ENCODE results near the gene USP34. TPM values are rescaled to one million over a fixed set of nuclear protein-coding genes. Genes with fewer than 3 reads are reported as not detected.
A peak's percentile ranks its signal among the peaks of the same experiment; 100 is the strongest.

Gene USP34
- total and polyA plus RNA-seq, 8 donors = 86.5 to 191 (median 158) TPM

DNA sequence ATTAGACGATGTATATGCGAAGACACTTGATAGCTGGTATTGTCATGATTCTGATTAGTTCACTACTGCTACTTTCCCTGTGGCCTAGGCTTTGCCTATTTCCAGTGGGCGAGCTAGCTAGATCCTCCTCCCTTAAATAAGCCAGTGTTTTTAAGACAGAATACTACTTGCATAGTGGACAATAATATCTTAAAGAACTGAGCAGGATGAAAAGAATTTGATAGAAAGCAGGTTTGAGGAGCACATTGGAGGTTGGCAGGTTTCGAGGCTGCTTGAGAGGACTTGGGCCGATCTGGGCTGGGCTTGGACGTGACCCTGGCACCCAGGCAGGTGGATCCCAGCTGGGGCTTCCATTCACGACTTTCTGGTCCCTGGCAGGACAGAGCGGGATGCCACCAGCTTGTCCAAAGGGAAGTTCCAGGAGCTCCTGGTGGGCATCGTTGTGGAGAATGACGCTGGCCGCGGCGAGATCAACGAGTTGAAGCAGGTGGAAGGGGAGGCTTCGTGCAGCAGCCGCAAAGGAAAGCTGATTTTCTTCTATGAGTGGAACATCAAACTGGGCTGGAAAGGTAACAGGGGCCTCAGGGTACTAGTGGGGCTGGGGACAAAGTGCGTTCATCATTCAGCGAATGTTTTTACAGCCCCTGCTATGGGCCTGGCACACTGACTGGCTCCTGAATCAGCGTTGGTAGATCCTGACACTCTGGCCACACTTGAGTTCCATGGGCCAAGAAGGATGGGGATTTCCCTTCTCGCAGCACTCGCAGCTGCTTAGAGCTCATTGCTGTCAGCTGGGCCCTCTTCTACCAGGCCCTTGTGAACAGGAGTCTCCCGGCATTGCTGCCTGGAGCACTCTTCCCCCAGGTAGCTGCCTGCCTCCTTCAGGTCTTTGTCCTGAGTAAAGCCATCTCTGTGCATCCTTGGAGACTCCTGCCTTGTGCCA, 292.0 kb downstream of the USP34 start:
- Histone ChIP-seq H3K27me3 (no peaks in the 10 kb centered on the region), H3K27ac (peak overlapping the region; percentile 99), H3K36me3 (peaks cover 2 to 42% of the 10 kb centered on the region in 2 donors), H3K4me1 (peaks cover 26 to 57% of the 10 kb centered on the region in 2 donors), H3K4me3 (peak overlapping the region; percentile 66 to 76), H3K9me3 (no peaks in the 10 kb centered on the region)
- ATAC-seq = peak; percentile 43
- peak in 1 of 4 donors; percentile 76 for DNase-seq
- intact Hi-C loops (cut with DNase I) = no loop called here
- TF ChIP-seq, protein P1, sequence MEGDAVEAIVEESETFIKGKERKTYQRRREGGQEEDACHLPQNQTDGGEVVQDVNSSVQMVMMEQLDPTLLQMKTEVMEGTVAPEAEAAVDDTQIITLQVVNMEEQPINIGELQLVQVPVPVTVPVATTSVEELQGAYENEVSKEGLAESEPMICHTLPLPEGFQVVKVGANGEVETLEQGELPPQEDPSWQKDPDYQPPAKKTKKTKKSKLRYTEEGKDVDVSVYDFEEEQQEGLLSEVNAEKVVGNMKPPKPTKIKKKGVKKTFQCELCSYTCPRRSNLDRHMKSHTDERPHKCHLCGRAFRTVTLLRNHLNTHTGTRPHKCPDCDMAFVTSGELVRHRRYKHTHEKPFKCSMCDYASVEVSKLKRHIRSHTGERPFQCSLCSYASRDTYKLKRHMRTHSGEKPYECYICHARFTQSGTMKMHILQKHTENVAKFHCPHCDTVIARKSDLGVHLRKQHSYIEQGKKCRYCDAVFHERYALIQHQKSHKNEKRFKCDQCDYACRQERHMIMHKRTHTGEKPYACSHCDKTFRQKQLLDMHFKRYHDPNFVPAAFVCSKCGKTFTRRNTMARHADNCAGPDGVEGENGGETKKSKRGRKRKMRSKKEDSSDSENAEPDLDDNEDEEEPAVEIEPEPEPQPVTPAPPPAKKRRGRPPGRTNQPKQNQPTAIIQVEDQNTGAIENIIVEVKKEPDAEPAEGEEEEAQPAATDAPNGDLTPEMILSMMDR (IDR thresholded peaks at IDR 0.05) = no peak

- Histone ChIP-seq H3K27me3 (no peaks in the 10 kb centered on the region), H3K4me1 (peaks cover 26 to 57% of the 10 kb centered on the region in 2 donors), H3K36me3 (peaks cover 0 to 33% of the 10 kb centered on the region in 2 donors), H3K27ac (peak overlapping the region; percentile 99), H3K9me3 (no peaks in the 10 kb centered on the region), H3K4me3 (peak overlapping the region; percentile 66 to 76)
- TF ChIP-seq, protein P1 (IDR thresholded peaks at IDR 0.05) = no peak
- peak; percentile 9 for ATAC-seq
- intact Hi-C loops (cut with DNase I) = no loop called here
- peak in 3 of 4 donors; percentile 29 to 87 (median 38) for DNase-seq
Measured at GRCh38 chr2:61177727-61178549, 292.9 kb downstream of the USP34 start.

DNA sequence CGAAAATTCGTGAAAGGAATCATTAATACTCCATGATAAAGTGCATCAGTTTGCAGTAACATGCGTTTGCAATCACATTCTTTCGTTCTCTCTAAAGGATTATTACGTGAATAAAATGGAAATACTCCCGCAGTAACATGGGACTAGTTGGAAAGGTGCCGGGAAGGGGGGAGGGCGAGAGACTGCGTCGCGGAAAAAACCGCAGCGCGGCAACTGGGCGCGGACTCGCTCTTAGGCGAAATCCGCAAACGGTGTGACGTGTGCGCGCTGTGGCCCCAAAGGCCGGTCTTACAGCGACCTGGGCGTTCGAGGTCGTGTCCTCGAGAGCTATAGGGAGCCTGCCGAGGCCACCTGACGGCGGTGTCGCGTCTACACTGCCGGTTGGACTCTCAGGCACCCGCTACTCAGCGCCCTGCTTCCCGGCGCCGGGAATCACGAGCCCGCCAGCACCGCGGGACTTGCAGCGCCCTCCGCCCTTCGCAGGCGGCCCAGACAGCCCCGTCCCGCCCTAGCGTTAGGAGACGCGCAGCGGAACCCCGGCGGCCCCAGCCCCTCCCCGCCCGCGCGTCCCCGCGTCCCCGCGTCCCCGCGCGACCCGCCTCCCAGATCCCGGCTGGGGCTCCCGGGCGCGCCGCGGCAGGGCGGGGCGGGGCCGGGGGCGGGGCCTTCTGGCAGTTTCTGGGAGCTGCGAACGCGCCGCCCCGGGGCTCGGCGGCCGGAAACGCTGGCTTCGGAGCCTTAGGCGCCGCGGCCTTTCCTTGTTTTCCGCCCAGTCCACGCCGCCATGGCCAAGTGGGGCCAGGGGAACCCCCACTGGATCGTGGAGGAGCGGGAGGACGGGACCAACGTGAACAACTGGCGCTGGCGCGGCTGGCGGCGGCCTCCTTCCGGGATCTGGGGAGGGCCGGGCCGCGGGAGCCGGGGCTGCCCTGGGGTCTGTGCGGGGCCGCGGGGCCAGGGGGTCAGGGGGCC, 293.8 kb downstream of the USP34 start:
- peak; percentile 94 for ATAC-seq

DNA sequence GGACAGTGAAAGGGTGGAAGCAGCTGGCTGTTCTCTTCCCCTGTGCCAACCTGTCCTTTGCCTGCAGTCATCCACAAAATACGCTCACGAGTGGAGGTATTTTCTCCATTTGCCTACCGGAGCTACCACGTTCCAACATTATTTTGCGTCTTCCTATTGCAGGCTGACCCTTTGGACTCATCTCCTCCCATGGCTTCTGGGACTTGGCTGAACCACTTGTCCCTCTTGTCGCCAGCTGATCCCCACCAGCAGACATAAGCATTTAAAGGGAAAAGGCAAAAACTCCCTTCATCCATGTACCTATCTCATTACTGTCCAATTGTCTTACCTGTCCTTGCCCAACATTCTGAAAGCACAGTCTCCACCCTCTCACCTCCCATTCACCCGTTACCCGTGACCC, 295.9 kb downstream of the USP34 start:
- no peak overlapping the region for H3K27ac ChIP-seq
- TF ChIP-seq, protein P1 (IDR thresholded peaks at IDR 0.05) = no peak
- H3K27me3 ChIP-seq = no peaks in the 10 kb centered on the region
- H3K4me1 ChIP-seq = peaks cover 19 to 32% of the 10 kb centered on the region in 2 donors
- DNase-seq (no peak), ATAC-seq (no peak)
- intact Hi-C loops (cut with DNase I) = no loop called here
- peaks cover 0 to 4% of the 10 kb centered on the region in 2 donors for H3K36me3 ChIP-seq
- no peaks in the 10 kb centered on the region for H3K9me3 ChIP-seq
- H3K4me3 ChIP-seq = no peak overlapping the region

More for the DNA sequence above, 293.8 kb downstream of the USP34 start:
- DNase-seq = peak; percentile 90 to 100 (median 94)
- TF ChIP-seq, protein P1 (IDR thresholded peaks at IDR 0.05) = peak in 1 of 2 donors; percentile 9
- Histone ChIP-seq H3K9me3 (no peaks in the 10 kb centered on the region), H3K27me3 (no peaks in the 10 kb centered on the region), H3K4me3 (peak overlapping the region; percentile 66 to 76), H3K36me3 (peaks cover 0 to 24% of the 10 kb centered on the region in 2 donors), H3K27ac (peak overlapping the region; percentile 99), H3K4me1 (peaks cover 26 to 51% of the 10 kb centered on the region in 2 donors)
- intact Hi-C loops (cut with DNase I) = no loop called here

Data from left lung (tissue), 10 donors.